B cell (primary cell): Measurements from ENCODE around the gene RPH3AL. TPM values are rescaled to one million over a fixed set of nuclear protein-coding genes. Genes with fewer than 3 reads are reported as not detected.
"Not testable (repeated sequence)": the region's sequence is repeated elsewhere in the genome, so short reads cannot be mapped to it uniquely, and the experiment has no call there.

Experiments
- ATAC-seq: fragments of 200-7000 bp; cut with Tn5 transposase; one replicate; pipeline ENCODE4 v1.10.0; 2021; ENCODE audit warnings: low read depth, mild to moderate bottlenecking, moderate number of reproducible peaks, moderate library complexity
- CTCF ChIA-PET: fragments of 350-600 bp; sonication (Branson Sonifier 250); formaldehyde crosslinking; loops from one replicate; lab custom pipeline; 2021; ENCODE audit warnings: antibody characterized with exemption, inconsistent platforms; lab: Charles Lee
- POLR2A ChIA-PET: fragments of 350-600 bp; sonication (Branson Sonifier 250); formaldehyde crosslinking; loops from one replicate; lab custom pipeline; 2021; ENCODE audit warnings: antibody characterized with exemption; lab: Charles Lee
- DNase-seq: peaks from one replicate; pipeline ENCODE4 v3.0.0; 2013
- H2AFZ ChIP-seq: 2 replicates; pipeline ENCODE4 v1.6.1; 2012; ENCODE audit warnings: mild to moderate bottlenecking, low read depth, low read length; ENCODE audit not compliant: insufficient read depth, poor library complexity, severe bottlenecking
- H3K27ac ChIP-seq, 2 donors: 1 replicate in 1 of 2; 2 replicates in 1 of 2; pipeline ENCODE4 v1.5.1; 2012 to 2013; ENCODE audit warnings: low read length in 2 of 2, mild to moderate bottlenecking in 2 of 2, moderate library complexity in 1 of 2
- H3K27me3 ChIP-seq, 4 experiments: fragments of 200-600 bp in 1 of 4; sonication (generic) in 1 of 4; replicated peaks in 1 of 4; 1 replicate in 2 of 4; 2 replicates in 2 of 4; pipeline versions ENCODE4 v1.6.1 to v1.7.0; 2013 to 2016; ENCODE audit warnings: low read length in 3 of 4, mild to moderate bottlenecking in 2 of 4, mixed read lengths in 1 of 4, moderate library complexity in 1 of 4; ENCODE audit not compliant: insufficient read depth in 4 of 4, control insufficient read depth in 3 of 4; ENCODE audit errors: control extremely low read depth in 1 of 4
- H3K36me3 ChIP-seq, 2 experiments: replicated peaks in 1 of 2; 1 replicate in 1 of 2; 2 replicates in 1 of 2; pipeline versions ENCODE4 v1.6.1 to v1.7.1; 2013; ENCODE audit warnings: low read length in 1 of 2; ENCODE audit not compliant: insufficient read depth in 2 of 2, control insufficient read depth in 1 of 2; ENCODE audit errors: control extremely low read depth in 1 of 2, extremely low read depth in 1 of 2
- H3K4me1 ChIP-seq, 2 donors: fragments of 200-600 bp in 1 of 2; sonication (generic) in 1 of 2; 1 replicate in 1 of 2; 2 replicates in 1 of 2; pipeline versions ENCODE4 v1.5.1 to v1.6.1; 2013 to 2017; ENCODE audit warnings: low read length in 2 of 2; ENCODE audit not compliant: control insufficient read depth in 2 of 2, insufficient read depth in 2 of 2
- H3K4me2 ChIP-seq: replicated peaks from 2 replicates; pipeline ENCODE3; 2012; ENCODE audit warnings: mild to moderate bottlenecking, low read depth, low read length; ENCODE audit not compliant: poor library complexity, severe bottlenecking
- H3K4me3 ChIP-seq, 5 experiments: fragments of 200-600 bp in 1 of 5; sonication (generic) in 1 of 5; 1 replicate in 3 of 5; 2 replicates in 2 of 5; pipeline versions ENCODE4 v1.5.1 to v1.7.0; 2011 to 2016; ENCODE audit warnings: low read length in 4 of 5, mild to moderate bottlenecking in 4 of 5, low read depth in 2 of 5, control low read depth in 1 of 5, moderate library complexity in 1 of 5; ENCODE audit not compliant: insufficient read depth in 1 of 5; ENCODE audit errors: control extremely low read depth in 1 of 5, extremely low read depth in 1 of 5
- H3K79me2 ChIP-seq: fragments of 200-600 bp; sonication (generic); one replicate; pipeline ENCODE4 v1.6.0; 2016; ENCODE audit warnings: low read length; ENCODE audit not compliant: control insufficient read depth, insufficient read depth
- H3K9ac ChIP-seq: fragments of 200-600 bp; sonication (generic); 2 replicates; pipeline ENCODE4 v1.6.1; 2017; ENCODE audit warnings: mild to moderate bottlenecking, low read length, moderate library complexity
- H3K9me3 ChIP-seq, 3 donors: one replicate each; pipeline versions ENCODE4 v1.6.1 to v1.7.1; 2013; ENCODE audit warnings: low read length in 2 of 3; ENCODE audit not compliant: control insufficient read depth in 2 of 3, insufficient read depth in 1 of 3; ENCODE audit errors: control extremely low read depth in 1 of 3
- H4K20me1 ChIP-seq: 2 replicates; pipeline ENCODE4 v1.6.0; 2012; ENCODE audit warnings: mild to moderate bottlenecking, low read length; ENCODE audit not compliant: insufficient read depth, control insufficient read depth, poor library complexity, severe bottlenecking
- H3K27ac Mint-ChIP-seq: one replicate; pipeline ENCODE4 v1.8.0; 2021; ENCODE audit warnings: mixed read lengths
- H3K27me3 Mint-ChIP-seq: one replicate; pipeline ENCODE4 v1.8.0; 2021; ENCODE audit warnings: mixed read lengths
- H3K4me1 Mint-ChIP-seq: one replicate; pipeline ENCODE4 v1.8.0; 2021; ENCODE audit warnings: mixed read lengths
- H3K4me3 Mint-ChIP-seq: one replicate; pipeline ENCODE4 v1.8.0; 2021; ENCODE audit warnings: mixed read lengths
- H3K9me3 Mint-ChIP-seq: one replicate; pipeline ENCODE4 v1.8.0; 2022; ENCODE audit warnings: mixed read lengths; ENCODE audit not compliant: insufficient read depth
- EZH2 ChIP-seq: IDR thresholded peaks from 2 replicates; pipeline ENCODE4 v1.6.1; 2012; ENCODE audit warnings: borderline replicate concordance, low read depth, mild to moderate bottlenecking, moderate library complexity, low read length; ENCODE audit not compliant: insufficient read depth, poor library complexity, severe bottlenecking
- WGBS: methylation state at CpG from one replicate; pipeline ENCODE4 v1.1.5; 2013; ENCODE audit warnings: missing lambda C conversion rate; ENCODE audit not compliant: insufficient coverage; 5-methylcytosine and 5-hydroxymethylcytosine counted together
- intact Hi-C: fragments of 100-400 bp; cut with micrococcal nuclease; formaldehyde crosslinking; loops from one replicate; pipeline ENCODE4 v1.10.0; 2022
- polyA plus RNA-seq: library from polyadenylated mRNA; depleted of rRNA; stranded (reverse); fragments of >200 nt; gene quantifications from 2 replicates; pipeline ENCODE4 v1.2.3, GENCODE V29; 2012
- total RNA-seq, 2 donors: library from RNA; stranded (reverse); fragments of 120-200 nt in 1 of 2; gene quantifications; 1 replicate in 1 of 2; 2 replicates in 1 of 2; pipeline versions ENCODE4 v1.2.3 to v1.2.4, GENCODE V29; 2013 to 2022
- TF ChIP-seq, protein P1 (sequence below): fragments of 200-600 bp; IDR thresholded peaks from one replicate; pipeline ENCODE4 v1.8.0; 2022; ENCODE audit warnings: antibody characterized with exemption, mild to moderate bottlenecking

RPH3AL gene
- total and polyA plus RNA-seq, 2 donors (not counting 1 experiment from before 2014, with no cell fraction given): 10.8 to 13.3 TPM

DNA sequence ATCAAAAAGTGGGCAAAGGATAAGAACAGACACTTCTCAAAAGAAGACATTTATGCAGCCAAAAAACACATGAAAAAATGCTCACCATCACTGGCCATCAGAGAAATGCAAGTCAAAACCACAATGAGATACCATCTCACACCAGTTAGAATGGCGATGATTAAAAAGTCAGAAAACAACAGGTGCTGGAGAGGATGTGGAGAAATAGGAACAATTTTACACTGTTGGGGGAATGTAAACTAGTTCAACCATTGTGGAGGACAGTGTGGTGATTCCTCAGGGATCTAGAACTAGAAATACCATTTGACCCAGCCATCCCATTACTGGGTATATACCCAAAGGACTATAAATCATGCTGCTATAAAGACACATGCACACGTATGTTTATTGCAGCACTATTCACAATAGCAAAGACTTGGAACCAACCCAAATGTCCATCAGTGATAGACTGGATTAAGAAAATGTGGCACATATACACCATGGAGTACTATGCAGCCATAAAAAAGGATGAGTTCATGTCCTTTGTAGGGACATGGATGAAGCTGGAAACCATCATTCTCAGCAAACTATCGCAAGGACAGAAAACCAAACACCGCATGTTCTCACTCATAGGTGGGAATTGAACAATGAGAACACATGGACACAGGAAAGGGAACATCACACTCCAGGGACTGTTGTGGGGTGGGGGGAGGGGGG lies 80.5 kb downstream of the RPH3AL start:
- H3K4me2 ChIP-seq, H4K20me1 ChIP-seq, H3K4me3 Mint-ChIP-seq, H3K27me3 ChIP-seq, H3K4me1 Mint-ChIP-seq, POLR2A ChIA-PET, H3K27me3 Mint-ChIP-seq, H3K27ac ChIP-seq, H3K4me3 ChIP-seq, H2AFZ ChIP-seq, H3K9me3 ChIP-seq, DNase-seq, H3K79me2 ChIP-seq, H3K9ac ChIP-seq, H3K4me1 ChIP-seq, H3K27ac Mint-ChIP-seq, H3K36me3 ChIP-seq, ATAC-seq, H3K9me3 Mint-ChIP-seq, intact Hi-C loops, CTCF ChIA-PET: not testable (repeated sequence)
- WGBS: no CpG with 5 or more reads among the region's 4 CpGs

GRCh38 chr17:269616-270514 lies 82.7 kb downstream of the RPH3AL start:
- Histone ChIP-seq H3K79me2 (no peaks in the 10 kb centered on the region), H3K4me1 (no peaks in the 10 kb centered on the region), H4K20me1 (no peaks in the 10 kb centered on the region), H2AFZ (no peak overlapping the region), H3K36me3 (no peaks in the 10 kb centered on the region), H3K9me3 (no peaks in the 10 kb centered on the region), H3K4me2 (no peak overlapping the region), H3K9ac (no peak overlapping the region), H3K27me3 (no peaks in the 10 kb centered on the region), H3K27ac (no peak overlapping the region), H3K4me3 (no peak overlapping the region)
- Mint-ChIP-seq H3K4me1 (no peaks in the 10 kb centered on the region), H3K27ac (no peak overlapping the region), H3K27me3 (no peaks in the 10 kb centered on the region), H3K9me3 (no peaks in the 10 kb centered on the region), H3K4me3 (no peak overlapping the region)
- POLR2A ChIA-PET: no interaction called here
- ATAC-seq (no peak), DNase-seq (no peak)
- WGBS: 92% methylated on average over 27 of the region's 27 CpGs
- intact Hi-C loops: no loop called here
- TF ChIP-seq, protein P1, sequence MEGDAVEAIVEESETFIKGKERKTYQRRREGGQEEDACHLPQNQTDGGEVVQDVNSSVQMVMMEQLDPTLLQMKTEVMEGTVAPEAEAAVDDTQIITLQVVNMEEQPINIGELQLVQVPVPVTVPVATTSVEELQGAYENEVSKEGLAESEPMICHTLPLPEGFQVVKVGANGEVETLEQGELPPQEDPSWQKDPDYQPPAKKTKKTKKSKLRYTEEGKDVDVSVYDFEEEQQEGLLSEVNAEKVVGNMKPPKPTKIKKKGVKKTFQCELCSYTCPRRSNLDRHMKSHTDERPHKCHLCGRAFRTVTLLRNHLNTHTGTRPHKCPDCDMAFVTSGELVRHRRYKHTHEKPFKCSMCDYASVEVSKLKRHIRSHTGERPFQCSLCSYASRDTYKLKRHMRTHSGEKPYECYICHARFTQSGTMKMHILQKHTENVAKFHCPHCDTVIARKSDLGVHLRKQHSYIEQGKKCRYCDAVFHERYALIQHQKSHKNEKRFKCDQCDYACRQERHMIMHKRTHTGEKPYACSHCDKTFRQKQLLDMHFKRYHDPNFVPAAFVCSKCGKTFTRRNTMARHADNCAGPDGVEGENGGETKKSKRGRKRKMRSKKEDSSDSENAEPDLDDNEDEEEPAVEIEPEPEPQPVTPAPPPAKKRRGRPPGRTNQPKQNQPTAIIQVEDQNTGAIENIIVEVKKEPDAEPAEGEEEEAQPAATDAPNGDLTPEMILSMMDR: no peak
- TF ChIP-seq EZH2: no peak
- CTCF ChIA-PET: no interaction called here
